Mesothelial cell of epicardium (in vitro differentiated cells): ENCODE results near the gene TDRKH. TPM values are rescaled to one million over a fixed set of nuclear protein-coding genes. Genes with fewer than 3 reads are reported as not detected.

Experiments used
- DNase-seq, 2 experiments: peaks; one replicate each; pipeline ENCODE4 v3.0.0; 2021; ENCODE audit warnings: low spot score in 2 of 2; ENCODE audit not compliant: unreplicated experiment in 2 of 2
- H3K27ac Mint-ChIP-seq: 2 replicates; pipeline ENCODE4 v1.8.0; 2021; ENCODE audit warnings: mixed read lengths
- H3K27me3 Mint-ChIP-seq: 2 replicates; pipeline ENCODE4 v1.8.0; 2021; ENCODE audit warnings: low read depth, mixed read lengths
- H3K36me3 Mint-ChIP-seq: 2 replicates; pipeline ENCODE4 v1.8.0; 2021; ENCODE audit warnings: mixed read lengths
- H3K4me1 Mint-ChIP-seq: 2 replicates; pipeline ENCODE4 v1.8.0; 2021; ENCODE audit warnings: mixed read lengths
- H3K4me3 Mint-ChIP-seq: 2 replicates; pipeline ENCODE4 v1.8.0; 2021; ENCODE audit warnings: mild to moderate bottlenecking, moderate library complexity, mixed read lengths
- H3K9me3 Mint-ChIP-seq: 2 replicates; pipeline ENCODE4 v1.8.0; 2021; ENCODE audit warnings: mixed read lengths
- CTCF ChIP-seq: fragments of 200-600 bp; sonication (generic); IDR thresholded peaks from one replicate; pipeline ENCODE4 v1.5.0; 2021; ENCODE audit warnings: antibody characterized with exemption; ENCODE audit not compliant: unreplicated experiment
- total RNA-seq: library from RNA; stranded (reverse); gene quantifications from 3 replicates; pipeline ENCODE4 v1.2.1, GENCODE V29; 2021

Gene TDRKH
- total RNA-seq, 1 donor from 2014 or later = 9.9 TPM

GRCh38 chr1:151811181-151811580 lies 20.9 kb upstream of the TDRKH start:
- H3K27ac Mint-ChIP-seq = no peak overlapping the region
- H3K27me3 Mint-ChIP-seq = peaks cover 35% of the 10 kb centered on the region
- H3K4me3 Mint-ChIP-seq = no peak overlapping the region
- H3K36me3 Mint-ChIP-seq = no peaks in the 10 kb centered on the region
- no peaks in the 10 kb centered on the region for H3K4me1 Mint-ChIP-seq
- DNase-seq = no peak
- H3K9me3 Mint-ChIP-seq = no peaks in the 10 kb centered on the region
- TF ChIP-seq CTCF = no peak

- no peak overlapping the region for H3K4me3 Mint-ChIP-seq
- H3K9me3 Mint-ChIP-seq = no peaks in the 10 kb centered on the region
- H3K27ac Mint-ChIP-seq = no peak overlapping the region
- peaks cover 39% of the 10 kb centered on the region for H3K27me3 Mint-ChIP-seq
- no peaks in the 10 kb centered on the region for H3K36me3 Mint-ChIP-seq
- no peak for DNase-seq
- TF ChIP-seq CTCF = no peak
- H3K4me1 Mint-ChIP-seq = peaks cover 2% of the 10 kb centered on the region
These were observed 19.8 kb upstream of the TDRKH start for GRCh38 chr1:151809985-151810556.

- Mint-ChIP-seq H3K9me3 (no peaks in the 10 kb centered on the region), H3K27me3 (peaks cover 39% of the 10 kb centered on the region), H3K36me3 (no peaks in the 10 kb centered on the region), H3K4me1 (peaks cover 2% of the 10 kb centered on the region), H3K4me3 (no peak overlapping the region), H3K27ac (no peak overlapping the region)
- no peak for TF ChIP-seq CTCF
- DNase-seq = no peak
These were observed 19.1 kb upstream of the TDRKH start for GRCh38 chr1:151809290-151809984.

GRCh38 chr1:151807766-151808165 lies 17.5 kb upstream of the TDRKH start:
- peaks cover 44% of the 10 kb centered on the region for H3K27me3 Mint-ChIP-seq
- DNase-seq = no peak
- peaks cover 2% of the 10 kb centered on the region for H3K4me1 Mint-ChIP-seq
- no peak for TF ChIP-seq CTCF
- no peak overlapping the region for H3K4me3 Mint-ChIP-seq
- no peak overlapping the region for H3K27ac Mint-ChIP-seq
- H3K36me3 Mint-ChIP-seq = no peaks in the 10 kb centered on the region
- no peaks in the 10 kb centered on the region for H3K9me3 Mint-ChIP-seq

GRCh38 chr1:151807131-151807530 lies 16.8 kb upstream of the TDRKH start:
- Mint-ChIP-seq H3K9me3 (no peaks in the 10 kb centered on the region), H3K27me3 (peaks cover 42% of the 10 kb centered on the region)
- no peak for DNase-seq

More at GRCh38 chr1:151807131-151807530, 16.8 kb upstream of the TDRKH start:
- Mint-ChIP-seq H3K4me3 (no peak overlapping the region), H3K27ac (no peak overlapping the region), H3K4me1 (peaks cover 2% of the 10 kb centered on the region), H3K36me3 (no peaks in the 10 kb centered on the region)
- TF ChIP-seq CTCF = no peak
